BJ (cell line): ENCODE results near the gene PLPP1. TPM values are rescaled to one million over a fixed set of nuclear protein-coding genes. Genes with fewer than 3 reads are reported as not detected.

Experiments
- CTCF ChIA-PET: fragments of 350-600 bp; formaldehyde crosslinking; extraction: SDS; loops from one replicate; lab custom pipeline; 2021; ENCODE audit warnings: antibody characterized with exemption, inconsistent platforms; lab: Yijun Ruan, JAX
- POLR2A ChIA-PET: fragments of 300-600 bp; sonication (Branson Sonifier 250); formaldehyde crosslinking; extraction: SDS; loops from one replicate; lab custom pipeline; 2021; ENCODE audit warnings: antibody characterized with exemption; lab: Charles Lee
- DNase-seq: peaks from one replicate; pipeline ENCODE4 v3.0.0-alpha.2; 2011; ENCODE audit warnings: low read depth
- H3K27me3 ChIP-seq: 2 replicates; pipeline ENCODE4 v1.6.0; 2011; ENCODE audit warnings: low read length; ENCODE audit not compliant: control insufficient read depth, insufficient read depth
- H3K36me3 ChIP-seq: 2 replicates; pipeline ENCODE4 v1.5.1; 2011; ENCODE audit warnings: low read length; ENCODE audit not compliant: control insufficient read depth, insufficient read depth
- H3K4me3 ChIP-seq: 2 replicates; pipeline ENCODE4 v1.5.1; 2011; ENCODE audit warnings: low read depth, mild to moderate bottlenecking, control low read depth, low read length
- polyA plus RNA-seq: library from polyadenylated mRNA; depleted of rRNA; stranded (reverse); fragments of >200 nt; gene quantifications from 2 replicates; pipeline ENCODE4 v1.2.3, GENCODE V29; 2011
- TF ChIP-seq, protein P1 (sequence below): IDR thresholded peaks from 2 replicates; pipeline ENCODE4 v1.5.1; 2011; ENCODE audit warnings: low read depth, mild to moderate bottlenecking, control low read depth, inconsistent platforms, low read length, moderate library complexity; ENCODE audit not compliant: insufficient read depth

PLPP1 gene
- polyA plus RNA-seq, 1 experiment = 43.1 TPM

DNA sequence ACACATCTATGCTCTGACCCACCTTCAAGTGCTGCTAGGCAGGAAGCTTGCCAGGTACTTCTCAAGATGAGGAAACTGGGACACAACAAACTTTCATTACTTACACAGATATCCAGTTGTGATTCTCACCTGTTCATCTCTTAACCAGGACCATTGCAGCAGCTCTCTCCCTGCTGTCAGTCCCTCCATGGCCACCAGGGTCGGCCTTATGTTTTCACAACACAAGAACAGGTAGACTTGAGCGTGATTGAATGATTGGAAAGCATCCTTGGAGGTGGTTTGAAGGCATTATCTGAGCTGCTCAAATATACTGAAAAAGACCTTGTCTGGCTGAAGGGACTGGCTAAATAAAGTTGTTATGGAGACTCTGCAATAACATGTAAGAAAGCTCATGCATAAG is 132.6 kb downstream of the PLPP1 start:
- TF ChIP-seq, protein P1, sequence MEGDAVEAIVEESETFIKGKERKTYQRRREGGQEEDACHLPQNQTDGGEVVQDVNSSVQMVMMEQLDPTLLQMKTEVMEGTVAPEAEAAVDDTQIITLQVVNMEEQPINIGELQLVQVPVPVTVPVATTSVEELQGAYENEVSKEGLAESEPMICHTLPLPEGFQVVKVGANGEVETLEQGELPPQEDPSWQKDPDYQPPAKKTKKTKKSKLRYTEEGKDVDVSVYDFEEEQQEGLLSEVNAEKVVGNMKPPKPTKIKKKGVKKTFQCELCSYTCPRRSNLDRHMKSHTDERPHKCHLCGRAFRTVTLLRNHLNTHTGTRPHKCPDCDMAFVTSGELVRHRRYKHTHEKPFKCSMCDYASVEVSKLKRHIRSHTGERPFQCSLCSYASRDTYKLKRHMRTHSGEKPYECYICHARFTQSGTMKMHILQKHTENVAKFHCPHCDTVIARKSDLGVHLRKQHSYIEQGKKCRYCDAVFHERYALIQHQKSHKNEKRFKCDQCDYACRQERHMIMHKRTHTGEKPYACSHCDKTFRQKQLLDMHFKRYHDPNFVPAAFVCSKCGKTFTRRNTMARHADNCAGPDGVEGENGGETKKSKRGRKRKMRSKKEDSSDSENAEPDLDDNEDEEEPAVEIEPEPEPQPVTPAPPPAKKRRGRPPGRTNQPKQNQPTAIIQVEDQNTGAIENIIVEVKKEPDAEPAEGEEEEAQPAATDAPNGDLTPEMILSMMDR = no peak
- ChIA-PET CTCF (interaction anchor here (0.6 to 5.7 kb wide), 6 partner anchors 9 to 411 kb away, joined by 3 to 53 read pairs (median 6); no protein-coding TSS in a partner anchor), POLR2A (no interaction called here)
- H3K27me3 ChIP-seq = no peaks in the 10 kb centered on the region
- DNase-seq = no peak
- peaks cover 3% of the 10 kb centered on the region; the same call in 1 of the 2 replicates for H3K36me3 ChIP-seq
- H3K4me3 ChIP-seq = no peak overlapping the region

DNA sequence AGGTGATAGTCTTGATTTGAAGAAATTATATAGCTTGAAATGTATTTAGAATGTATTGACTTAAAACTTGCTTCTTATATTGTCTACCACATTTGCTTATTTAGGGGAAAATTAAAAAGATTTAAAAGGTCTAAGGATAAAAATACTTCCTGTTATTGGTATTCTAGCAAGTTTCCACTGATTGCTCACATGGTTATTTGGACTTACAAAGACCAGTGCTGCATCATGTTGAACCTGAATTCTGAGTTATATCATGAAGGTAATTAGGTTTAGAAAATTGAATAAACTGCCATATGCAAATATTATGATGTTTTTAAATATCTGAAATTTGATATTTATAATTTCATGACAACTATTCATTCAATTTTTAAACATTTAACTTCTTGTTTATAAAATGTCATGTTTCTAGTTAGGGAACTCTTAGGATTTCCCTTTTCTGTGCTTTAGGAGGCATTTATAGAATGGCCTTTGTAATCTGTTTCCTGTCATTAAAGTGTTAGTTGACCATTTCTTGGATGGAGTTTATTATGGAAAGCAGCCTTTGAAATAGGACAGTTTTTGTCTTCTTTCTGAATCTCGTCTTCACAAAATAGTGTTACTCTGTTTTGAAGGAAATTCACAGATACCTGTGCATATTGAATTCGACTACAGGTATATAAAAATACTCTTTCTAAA is 141.1 kb downstream of the PLPP1 start:
- CTCF ChIA-PET = interaction anchor here (0.9 to 1.2 kb wide), 2 partner anchors 8 to 12 kb away, joined by 3 to 8 read pairs; no protein-coding TSS in a partner anchor
- no peak for DNase-seq
- POLR2A ChIA-PET = no interaction called here
- Histone ChIP-seq H3K4me3 (no peak overlapping the region), H3K36me3 (no peaks in the 10 kb centered on the region; the same call in 1 of the 2 replicates), H3K27me3 (no peaks in the 10 kb centered on the region)
- TF ChIP-seq, protein P1 = no peak

DNA sequence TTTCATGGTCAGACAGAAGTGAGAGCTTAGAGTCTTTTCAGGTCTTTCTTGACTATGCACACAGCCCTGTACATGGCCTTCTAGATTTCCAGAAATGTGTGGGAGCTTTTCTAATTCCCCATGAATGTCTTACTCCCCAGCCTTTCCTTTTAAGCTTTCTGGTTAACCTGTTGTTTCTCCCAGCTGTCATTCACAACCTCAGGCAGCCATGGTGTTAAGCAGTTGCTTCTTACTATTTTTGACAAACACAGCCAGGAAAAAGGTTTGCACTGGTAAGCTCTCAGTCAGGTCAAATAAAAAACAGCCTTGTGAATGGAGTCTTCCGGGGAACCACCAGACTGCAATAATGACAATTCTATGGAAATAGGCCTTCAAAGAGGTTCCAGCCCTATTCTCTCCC is 142.1 kb downstream of the PLPP1 start:
- DNase-seq = no peak
- H3K36me3 ChIP-seq = no peaks in the 10 kb centered on the region; the same call in 1 of the 2 replicates
- TF ChIP-seq, protein P1 = no peak
- H3K27me3 ChIP-seq = no peaks in the 10 kb centered on the region
- ChIA-PET POLR2A (no interaction called here), CTCF (interaction anchor here (0.9 to 1.2 kb wide), 2 partner anchors 9 to 13 kb away, joined by 3 to 8 read pairs; no protein-coding TSS in a partner anchor)
- no peak overlapping the region for H3K4me3 ChIP-seq

DNA sequence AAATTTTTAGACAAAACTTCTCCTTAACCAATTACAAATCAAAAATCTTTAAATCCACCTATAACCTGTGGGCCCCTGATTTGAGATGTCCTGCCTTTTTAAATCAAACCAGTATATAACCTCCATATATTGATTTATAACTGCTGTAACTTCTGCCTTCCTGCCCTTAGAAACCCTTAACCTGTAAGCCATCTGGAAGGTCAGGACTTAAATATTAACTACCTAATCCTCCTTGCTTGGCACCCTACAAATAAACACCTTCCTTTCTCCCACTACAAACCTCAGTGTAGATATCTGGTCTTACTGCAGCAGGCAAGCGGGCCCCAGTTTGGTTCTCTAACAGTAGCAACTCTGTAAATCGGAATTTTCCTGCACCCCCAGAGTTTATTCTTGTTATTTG is 143.1 kb downstream of the PLPP1 start:
- Histone ChIP-seq H3K36me3 (no peaks in the 10 kb centered on the region; the same call in 1 of the 2 replicates), H3K4me3 (no peak overlapping the region), H3K27me3 (no peaks in the 10 kb centered on the region)
- no peak for DNase-seq
- POLR2A ChIA-PET = no interaction called here
- TF ChIP-seq, protein P1 = no peak
- CTCF ChIA-PET = interaction anchor here (0.7 to 0.9 kb wide), 2 partner anchors 12 to 155 kb away, joined by 3 read pairs; no protein-coding TSS in a partner anchor

DNA sequence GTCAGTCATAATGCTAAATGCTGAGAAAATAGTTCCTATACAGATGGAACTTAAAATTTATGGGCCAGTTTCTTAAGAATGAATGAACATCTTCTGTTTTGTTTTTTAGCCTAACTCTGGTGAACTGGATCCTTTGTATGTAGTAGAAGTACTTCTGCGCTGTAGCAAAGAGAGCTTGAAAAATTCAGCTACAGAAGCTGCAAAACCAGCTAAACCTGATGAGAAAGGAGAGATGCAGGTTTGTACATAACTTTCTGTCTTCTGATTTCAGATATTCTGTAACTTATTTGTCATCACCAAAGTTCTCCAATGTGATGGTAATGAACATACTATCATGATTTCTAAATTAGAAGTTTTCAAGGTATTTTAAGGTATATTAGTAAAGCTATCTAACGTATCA is 146.9 kb downstream of the PLPP1 start:
- ChIA-PET POLR2A (no interaction called here), CTCF (interaction anchor here (0.6 to 1.0 kb wide), 2 partner anchors 10 to 14 kb away, joined by 3 to 5 read pairs; no protein-coding TSS in a partner anchor)
- DNase-seq = no peak
- Histone ChIP-seq H3K27me3 (no peaks in the 10 kb centered on the region), H3K4me3 (no peak overlapping the region), H3K36me3 (peaks cover 1% of the 10 kb centered on the region)
- TF ChIP-seq, protein P1 = no peak
